Astrocyte (in vitro differentiated cells and primary cell): ENCODE measurements around the gene TRIO.

ENCODE experiments used
- CTCF ChIP-seq: IDR thresholded peaks from 2 replicates; pipeline ENCODE4 v1.5.1; 2011; ENCODE audit warnings: low read depth, mild to moderate bottlenecking, inconsistent platforms, low read length, moderate library complexity; ENCODE audit not compliant: insufficient read depth
- EZH2 ChIP-seq: IDR thresholded peaks from 2 replicates; pipeline ENCODE4 v1.6.1; 2012; ENCODE audit warnings: mild to moderate bottlenecking, low read length, inconsistent platforms; ENCODE audit not compliant: insufficient read depth

GRCh38 chr5:14330729-14331385 is 187.7 kb downstream of the TRIO start:
- TF ChIP-seq CTCF (no peak), EZH2 (no peak)
